K562 (cell line): ENCODE results near the gene MLN. TPM values are rescaled to one million over a fixed set of nuclear protein-coding genes. Genes with fewer than 3 reads are reported as not detected.

Source experiments
- ATF7 ChIP-seq: fragments of 450-650 bp; IDR thresholded peaks from 2 replicates; pipeline ENCODE4 v1.7.1; 2014; ENCODE audit warnings: mild to moderate bottlenecking, moderate library complexity
- FOXJ3 ChIP-seq: sonication (generic); formaldehyde crosslinking; IDR thresholded peaks from 2 replicates; pipeline ENCODE4 v1.4.0; 2020; ENCODE audit warnings: mild to moderate bottlenecking, missing genetic modification reagents
- GATAD2A ChIP-seq: fragments of 450-650 bp; IDR thresholded peaks from 2 replicates; pipeline ENCODE4 v1.6.1; 2017
- MED1 ChIP-seq: sonication (generic); formaldehyde crosslinking; IDR thresholded peaks from 2 replicates; pipeline ENCODE4 v1.8.1; 2023; ENCODE audit warnings: missing genetic modification reagents, borderline replicate concordance
- MEF2D ChIP-seq: conservative IDR thresholded peaks from 2 replicates; pipeline ENCODE4 v1.6.1; 2016; ENCODE audit warnings: low read depth, missing genetic modification characterization, missing compliant biosample characterization
- NR1H2 ChIP-seq: sonication (generic); formaldehyde crosslinking; IDR thresholded peaks from 2 replicates; pipeline ENCODE4 v1.4.0; 2020; ENCODE audit warnings: mild to moderate bottlenecking, missing genetic modification reagents
- PRMT5 ChIP-seq: sonication (generic); formaldehyde crosslinking; IDR thresholded peaks from 2 replicates; pipeline ENCODE4 v1.5.0; 2020; ENCODE audit warnings: missing genetic modification reagents
- RFX5 ChIP-seq: IDR thresholded peaks from 2 replicates; pipeline ENCODE4 v1.6.1; 2011; ENCODE audit warnings: low read depth, mild to moderate bottlenecking, improper control_type of control experiment, low read length
- SRSF1 ChIP-seq: fragments of 200-400 bp; formaldehyde crosslinking; IDR thresholded peaks from 2 replicates; pipeline ENCODE4 v1.6.1; 2017; ENCODE audit warnings: mild to moderate bottlenecking, low read depth, low read length, moderate library complexity
- TSC22D4 ChIP-seq: fragments of 450-650 bp; IDR thresholded peaks from 2 replicates; pipeline ENCODE4 v1.6.1; 2016; ENCODE audit warnings: missing genetic modification characterization, missing biosample characterization, control low read depth
- XRCC4 ChIP-seq: IDR thresholded peaks from one replicate; pipeline ENCODE4 v1.6.1; 2011; ENCODE audit not compliant: insufficient read depth, insufficient read length; ENCODE audit errors: extremely low read depth
- ZC3H8 ChIP-seq: fragments of 450-650 bp; IDR thresholded peaks from 2 replicates; pipeline ENCODE4 v1.6.1; 2017
- ZFX ChIP-seq: sonication (generic); formaldehyde crosslinking; IDR thresholded peaks from 2 replicates; pipeline ENCODE4 v1.8.0; 2022; ENCODE audit warnings: mild to moderate bottlenecking, missing genetic modification reagents, moderate library complexity
- ZNF699 ChIP-seq: fragments of 250-450 bp; sonication (Bioruptor Pico); IDR thresholded peaks from 2 replicates; pipeline ENCODE4 v1.8.0; 2021; ENCODE audit warnings: mild to moderate bottlenecking, moderate library complexity; ENCODE audit not compliant: insufficient replicate concordance
- ZSCAN29 ChIP-seq: fragments of 450-650 bp; IDR thresholded peaks from 2 replicates; pipeline ENCODE4 v1.6.1; 2017
- polyA plus RNA-seq, 8 experiments: library from polyadenylated mRNA; depleted of rRNA in 4 of 8; stranded (reverse) in 5 of 8; unstranded in 3 of 8; fragments of >200 nt; fragmentation: Nextera tagmentation in 2 of 8; fragmentation: Illumina TruSeq in 1 of 8; extraction: Ambion mirVana in 2 of 8; extraction: Trizol in 1 of 8; gene quantifications; 2 replicates each; pipeline versions ENCODE4 v1.2.1 to v1.2.3, GENCODE V29; 2011 to 2014; ENCODE audit warnings: inconsistent platforms in 1 of 8, missing spikeins in 1 of 8
- total RNA-seq, 7 experiments: library from RNA; depleted of rRNA in 6 of 7; stranded (reverse); fragments of >200 nt in 6 of 7; fragmentation: Illumina TruSeq in 2 of 7; extraction: Trizol in 2 of 7; gene quantifications; 2 replicates each; pipeline versions ENCODE4 v1.2.1 to v1.2.3, GENCODE V29; 2011 to 2021; ENCODE audit warnings: low replicate concordance in 1 of 7
- TF ChIP-seq, protein P1 (sequence below), 2 experiments: fragments of 450-650 bp; IDR thresholded peaks; 2 replicates each; pipeline ENCODE4 v1.6.1; 2018; ENCODE audit warnings: mild to moderate bottlenecking in 2 of 2, low read depth in 1 of 2; ENCODE audit not compliant: partially characterized antibody in 2 of 2
- TF ChIP-seq, protein P2 (sequence below): fragments of 450-650 bp; formaldehyde crosslinking; IDR thresholded peaks from 2 replicates; pipeline ENCODE4 v1.4.0; 2022; ENCODE audit warnings: missing genetic modification characterization
- TF ChIP-seq, protein P3 (sequence below): IDR thresholded peaks from 3 replicates; pipeline ENCODE4 v1.6.1; 2011; ENCODE audit warnings: borderline replicate concordance, mild to moderate bottlenecking; ENCODE audit not compliant: insufficient read length, insufficient read depth
- TF ChIP-seq, protein P4 (sequence below): fragments of 450-650 bp; formaldehyde crosslinking; IDR thresholded peaks from 2 replicates; pipeline ENCODE4 v1.4.0; 2020; ENCODE audit warnings: mild to moderate bottlenecking, moderate library complexity

The MLN gene
- total and polyA plus RNA-seq, 9 of the 15 experiments (the other 6 are each of a cell fraction or from before 2014, with no cell fraction given): not detected

DNA sequence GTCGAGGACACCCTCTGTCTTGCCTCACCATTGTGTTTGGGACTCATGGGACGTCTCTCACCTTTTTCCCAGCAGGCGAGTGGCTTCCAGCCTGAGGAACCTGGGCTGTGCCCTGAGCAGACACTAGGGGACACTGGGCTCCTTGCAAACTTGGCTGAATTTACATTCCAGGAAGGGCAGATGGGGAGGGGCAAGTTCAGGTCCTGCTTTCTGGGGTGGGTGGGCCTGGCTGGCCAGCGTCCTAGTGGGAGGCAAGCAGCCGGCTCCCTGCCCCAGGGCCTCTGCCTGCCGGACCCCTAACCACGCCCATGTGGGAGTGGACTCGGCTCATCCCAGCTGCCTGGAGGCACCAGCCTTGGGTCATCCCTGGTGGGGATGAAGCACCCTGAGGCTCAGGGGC is 48.2 kb upstream of the MLN start (continued):
- TF ChIP-seq, protein P1, sequence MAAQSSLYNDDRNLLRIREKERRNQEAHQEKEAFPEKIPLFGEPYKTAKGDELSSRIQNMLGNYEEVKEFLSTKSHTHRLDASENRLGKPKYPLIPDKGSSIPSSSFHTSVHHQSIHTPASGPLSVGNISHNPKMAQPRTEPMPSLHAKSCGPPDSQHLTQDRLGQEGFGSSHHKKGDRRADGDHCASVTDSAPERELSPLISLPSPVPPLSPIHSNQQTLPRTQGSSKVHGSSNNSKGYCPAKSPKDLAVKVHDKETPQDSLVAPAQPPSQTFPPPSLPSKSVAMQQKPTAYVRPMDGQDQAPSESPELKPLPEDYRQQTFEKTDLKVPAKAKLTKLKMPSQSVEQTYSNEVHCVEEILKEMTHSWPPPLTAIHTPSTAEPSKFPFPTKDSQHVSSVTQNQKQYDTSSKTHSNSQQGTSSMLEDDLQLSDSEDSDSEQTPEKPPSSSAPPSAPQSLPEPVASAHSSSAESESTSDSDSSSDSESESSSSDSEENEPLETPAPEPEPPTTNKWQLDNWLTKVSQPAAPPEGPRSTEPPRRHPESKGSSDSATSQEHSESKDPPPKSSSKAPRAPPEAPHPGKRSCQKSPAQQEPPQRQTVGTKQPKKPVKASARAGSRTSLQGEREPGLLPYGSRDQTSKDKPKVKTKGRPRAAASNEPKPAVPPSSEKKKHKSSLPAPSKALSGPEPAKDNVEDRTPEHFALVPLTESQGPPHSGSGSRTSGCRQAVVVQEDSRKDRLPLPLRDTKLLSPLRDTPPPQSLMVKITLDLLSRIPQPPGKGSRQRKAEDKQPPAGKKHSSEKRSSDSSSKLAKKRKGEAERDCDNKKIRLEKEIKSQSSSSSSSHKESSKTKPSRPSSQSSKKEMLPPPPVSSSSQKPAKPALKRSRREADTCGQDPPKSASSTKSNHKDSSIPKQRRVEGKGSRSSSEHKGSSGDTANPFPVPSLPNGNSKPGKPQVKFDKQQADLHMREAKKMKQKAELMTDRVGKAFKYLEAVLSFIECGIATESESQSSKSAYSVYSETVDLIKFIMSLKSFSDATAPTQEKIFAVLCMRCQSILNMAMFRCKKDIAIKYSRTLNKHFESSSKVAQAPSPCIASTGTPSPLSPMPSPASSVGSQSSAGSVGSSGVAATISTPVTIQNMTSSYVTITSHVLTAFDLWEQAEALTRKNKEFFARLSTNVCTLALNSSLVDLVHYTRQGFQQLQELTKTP (IDR thresholded peaks at IDR 0.05; ENCODE audit: low read depth in 1 of 2, partially characterized antibody in 2 of 2): no peak
- TF ChIP-seq, protein P2, sequence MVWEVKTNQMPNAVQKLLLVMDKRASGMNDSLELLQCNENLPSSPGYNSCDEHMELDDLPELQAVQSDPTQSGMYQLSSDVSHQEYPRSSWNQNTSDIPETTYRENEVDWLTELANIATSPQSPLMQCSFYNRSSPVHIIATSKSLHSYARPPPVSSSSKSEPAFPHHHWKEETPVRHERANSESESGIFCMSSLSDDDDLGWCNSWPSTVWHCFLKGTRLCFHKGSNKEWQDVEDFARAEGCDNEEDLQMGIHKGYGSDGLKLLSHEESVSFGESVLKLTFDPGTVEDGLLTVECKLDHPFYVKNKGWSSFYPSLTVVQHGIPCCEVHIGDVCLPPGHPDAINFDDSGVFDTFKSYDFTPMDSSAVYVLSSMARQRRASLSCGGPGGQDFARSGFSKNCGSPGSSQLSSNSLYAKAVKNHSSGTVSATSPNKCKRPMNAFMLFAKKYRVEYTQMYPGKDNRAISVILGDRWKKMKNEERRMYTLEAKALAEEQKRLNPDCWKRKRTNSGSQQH (CRISPR knock-in tag): no peak
- TF ChIP-seq, protein P3, sequence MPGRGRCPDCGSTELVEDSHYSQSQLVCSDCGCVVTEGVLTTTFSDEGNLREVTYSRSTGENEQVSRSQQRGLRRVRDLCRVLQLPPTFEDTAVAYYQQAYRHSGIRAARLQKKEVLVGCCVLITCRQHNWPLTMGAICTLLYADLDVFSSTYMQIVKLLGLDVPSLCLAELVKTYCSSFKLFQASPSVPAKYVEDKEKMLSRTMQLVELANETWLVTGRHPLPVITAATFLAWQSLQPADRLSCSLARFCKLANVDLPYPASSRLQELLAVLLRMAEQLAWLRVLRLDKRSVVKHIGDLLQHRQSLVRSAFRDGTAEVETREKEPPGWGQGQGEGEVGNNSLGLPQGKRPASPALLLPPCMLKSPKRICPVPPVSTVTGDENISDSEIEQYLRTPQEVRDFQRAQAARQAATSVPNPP: no peak
- TF ChIP-seq ZNF699 (CRISPR knock-in tag) (no peak), ATF7 (no peak), GATAD2A (no peak), FOXJ3 (CRISPR knock-in tag) (no peak), MEF2D (tag) (no peak), TSC22D4 (no peak), NR1H2 (CRISPR knock-in tag) (no peak), RFX5 (no peak), SRSF1 (no peak), XRCC4 (no peak), ZSCAN29 (no peak), MED1 (CRISPR knock-in tag) (no peak), ZFX (CRISPR knock-in tag) (no peak), PRMT5 (CRISPR knock-in tag) (no peak), ZC3H8 (no peak)
- TF ChIP-seq, protein P4, sequence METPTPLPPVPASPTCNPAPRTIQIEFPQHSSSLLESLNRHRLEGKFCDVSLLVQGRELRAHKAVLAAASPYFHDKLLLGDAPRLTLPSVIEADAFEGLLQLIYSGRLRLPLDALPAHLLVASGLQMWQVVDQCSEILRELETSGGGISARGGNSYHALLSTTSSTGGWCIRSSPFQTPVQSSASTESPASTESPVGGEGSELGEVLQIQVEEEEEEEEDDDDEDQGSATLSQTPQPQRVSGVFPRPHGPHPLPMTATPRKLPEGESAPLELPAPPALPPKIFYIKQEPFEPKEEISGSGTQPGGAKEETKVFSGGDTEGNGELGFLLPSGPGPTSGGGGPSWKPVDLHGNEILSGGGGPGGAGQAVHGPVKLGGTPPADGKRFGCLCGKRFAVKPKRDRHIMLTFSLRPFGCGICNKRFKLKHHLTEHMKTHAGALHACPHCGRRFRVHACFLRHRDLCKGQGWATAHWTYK (CRISPR knock-in tag): no peak
